ENCODE results near the gene C1QTNF12. TPM values are rescaled to one million over a fixed set of nuclear protein-coding genes. Genes with fewer than 3 reads are reported as not detected.

C1QTNF12 gene
- total and polyA plus RNA-seq, 2 of the 8 experiments (the other 6 are each of a cell fraction or from before 2014, with no cell fraction given), result 2.1 to 3.7 TPM

- Histone ChIP-seq H3K23ac (ENCODE audit: insufficient read length) (no peak overlapping the region), H2BK5ac (ENCODE audit: low read depth, low read length) (no peak overlapping the region), H2BK12ac (ENCODE audit: low read depth, low read length) (0 out of 2 replicates have a peak overlapping the region, but pooled peaks have one; percentile 68), H3K9ac (replicated peaks in 1 of 4; ENCODE audit: extremely low read depth in 1 of 4, low read depth in 3 of 4, low read length in 3 of 4) (no peak overlapping the region), H3K79me1 (ENCODE audit: low read depth, low read length) (no peaks in the 10 kb centered on the region), H2BK120ac (replicated peaks; ENCODE audit: low read depth, low read length) (no peak overlapping the region), H3K36me3 (ENCODE audit: control insufficient read depth in 2 of 4, insufficient read depth in 4 of 4, low read length in 3 of 4) (no peaks in the 10 kb centered on the region), H3K4me1 (replicated peaks in 1 of 4; ENCODE audit: control insufficient read depth in 3 of 4, insufficient read depth in 4 of 4, low read length in 3 of 4) (peaks cover 0 to 6% (median under 1%) of the 10 kb centered on the region in 4 experiments; a peak in 2 of 7 replicates), H3K27me3 (replicated peaks in 1 of 4; ENCODE audit: control insufficient read depth in 3 of 4, extremely low read depth in 1 of 4, insufficient read depth in 3 of 4, low read length in 3 of 4) (0 out of 7 replicates have a peak, but pooled peaks cover 0 to 2% (median 0%) of the 10 kb centered on the region in 4 experiments), H3K18ac (ENCODE audit: extremely low read depth, low read length) (no peak overlapping the region; the same call in 1 of the 2 replicates), H2BK20ac (ENCODE audit: low read length) (no peak overlapping the region), H2AFZ (ENCODE audit: low read length) (no peak overlapping the region), H3K14ac (ENCODE audit: insufficient read length) (no peak overlapping the region), H4K8ac (ENCODE audit: extremely low read depth, insufficient read depth, low read length) (peak overlapping the region; percentile 68), H3K56ac (replicated peaks; ENCODE audit: insufficient read length, low read depth, low read length) (no peak overlapping the region), H4K5ac (ENCODE audit: insufficient read length, low read depth, low read length) (no peak overlapping the region), H3K4me2 (ENCODE audit: insufficient read depth in 1 of 2, low read depth in 2 of 2, low read length in 2 of 2) (no peak overlapping the region), H3K9me3 (ENCODE audit: insufficient read depth in 2 of 2, low read depth in 1 of 2, low read length in 1 of 2) (peaks cover 0 to 2% of the 10 kb centered on the region in 2 experiments; a peak in 1 of 4 replicates), H2AK5ac (ENCODE audit: low read depth, low read length) (0 out of 2 replicates have a peak overlapping the region, but pooled peaks have one; percentile 13), H4K91ac (replicated peaks; ENCODE audit: insufficient read length, low read length) (peak overlapping the region; percentile 40), H4K20me1 (replicated peaks in 1 of 2; ENCODE audit: control insufficient read depth in 1 of 2, insufficient read depth in 2 of 2, low read length in 2 of 2) (no peaks in the 10 kb centered on the region), H3K4ac (replicated peaks; ENCODE audit: insufficient read length, low read depth, low read length) (no peak overlapping the region), H3K23me2 (ENCODE audit: low read depth, low read length) (no peaks in the 10 kb centered on the region), H3K79me2 (ENCODE audit: control insufficient read depth in 1 of 2, insufficient read depth in 2 of 2, low read length in 2 of 2) (no peaks in the 10 kb centered on the region), H3K27ac (ENCODE audit: low read depth, low read length) (no peak overlapping the region), H2BK15ac (ENCODE audit: low read length) (peak overlapping the region; percentile 53; the same call in 1 of the 2 replicates), H3K4me3 (ENCODE audit: extremely low read depth in 1 of 4, insufficient read depth in 2 of 4, low read depth in 3 of 4, low read length in 4 of 4) (no peak overlapping the region)
- CTCF ChIA-PET (ENCODE audit: partially characterized antibody), result interaction anchor here (1.2 to 1.5 kb wide), 4 partner anchors 13 to 61 kb away, joined by 3 to 4 read pairs (median 4); no protein-coding TSS in a partner anchor
- POLR2A ChIA-PET (ENCODE audit: partially characterized antibody), result interaction anchor here (1.0 to 1.2 kb wide), 3 partner anchors 9 to 65 kb away, joined by 3 to 4 read pairs (median 3); no protein-coding TSS in a partner anchor
- DNase-seq (ENCODE audit: low read depth in 1 of 2, low spot score in 2 of 2), result no peak
- no peak for FAIRE-seq
- 88% methylated on average over 35 of the region's 46 CpGs; no CpG with 5 or more reads in 1 of the 2 experiments for WGBS, 2 experiments (ENCODE audit: extremely low coverage in 1 of 2, insufficient coverage in 1 of 2, insufficient read length in 1 of 2, insufficient replicate concordance in 2 of 2, low coverage in 1 of 2, low lambda C conversion rate in 2 of 2, missing lambda C conversion rate in 1 of 2)
- TF ChIP-seq KDM1A (IDR thresholded peaks at IDR 0.05; ENCODE audit: borderline replicate concordance, low read length) (no peak), TAF1 (IDR thresholded peaks at IDR 0.05; ENCODE audit: low read depth, low read length) (no peak), SP2 (IDR thresholded peaks at IDR 0.05; ENCODE audit: low read length) (no peak), NRF1 (IDR thresholded peaks at IDR 0.05; ENCODE audit: low read depth, low read length) (no peak), SP4 (IDR thresholded peaks at IDR 0.05; ENCODE audit: low read length) (no peak), SP1 (IDR thresholded peaks at IDR 0.05; ENCODE audit: low read depth, low read length) (no peak), MAFK (IDR thresholded peaks at IDR 0.05; ENCODE audit: low read depth, low read length) (no peak), SRF (IDR thresholded peaks at IDR 0.05; ENCODE audit: low read depth, low read length) (no peak), HDAC2 (IDR thresholded peaks at IDR 0.05; ENCODE audit: borderline replicate concordance in 1 of 2, low read depth in 2 of 2, low read length in 2 of 2) (no peak), BACH1 (IDR thresholded peaks at IDR 0.05; ENCODE audit: low read length) (no peak), POLR2AphosphoS5 (IDR thresholded peaks at IDR 0.05; ENCODE audit: low read depth, low read length) (no peak), SAP30 (IDR thresholded peaks at IDR 0.05; ENCODE audit: insufficient read depth, insufficient replicate concordance, low read length) (no peak)
Observed at GRCh38 chr1:1287288-1288110, 41.0 kb upstream of the C1QTNF12 start.
